OCI-LY7 (cell line): ENCODE measurements around the gene COBL.

Source experiments
- EZH2phosphoT487 ChIP-seq: fragments of 200-600 bp; sonication (generic); IDR thresholded peaks from 2 replicates; pipeline ENCODE4 v1.6.1; 2018; ENCODE audit warnings: low read depth, borderline replicate concordance, mild to moderate bottlenecking, mixed run types, antibody characterized with exemption, low read length, moderate library complexity, mixed read lengths
- TF ChIP-seq, protein P1 (sequence below): fragments of 200-600 bp; sonication (generic); conservative IDR thresholded peaks from 2 replicates; pipeline ENCODE4 v1.5.1; 2014; ENCODE audit warnings: mild to moderate bottlenecking, antibody characterized with exemption, low read length, moderate library complexity, mixed read lengths

DNA sequence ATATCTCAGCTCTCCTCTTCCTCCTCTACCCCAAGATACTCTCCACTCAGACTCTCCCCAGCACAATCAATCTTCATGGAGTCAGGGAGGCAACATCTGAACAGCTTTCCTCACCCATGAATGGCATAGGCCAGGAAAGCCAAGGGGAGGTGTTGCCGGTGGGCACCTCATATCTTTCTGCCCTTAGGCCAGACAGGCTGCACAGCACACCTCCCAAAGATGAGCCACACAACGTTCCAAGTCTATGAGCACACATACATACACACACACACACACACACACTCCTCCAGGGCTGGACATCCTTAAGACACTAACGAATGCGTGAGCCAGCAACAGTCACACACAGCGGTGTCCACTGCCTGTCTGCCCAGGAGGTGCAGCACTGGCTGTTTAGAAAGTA lies 17.7 kb downstream of the COBL start:
- TF ChIP-seq, protein P1, sequence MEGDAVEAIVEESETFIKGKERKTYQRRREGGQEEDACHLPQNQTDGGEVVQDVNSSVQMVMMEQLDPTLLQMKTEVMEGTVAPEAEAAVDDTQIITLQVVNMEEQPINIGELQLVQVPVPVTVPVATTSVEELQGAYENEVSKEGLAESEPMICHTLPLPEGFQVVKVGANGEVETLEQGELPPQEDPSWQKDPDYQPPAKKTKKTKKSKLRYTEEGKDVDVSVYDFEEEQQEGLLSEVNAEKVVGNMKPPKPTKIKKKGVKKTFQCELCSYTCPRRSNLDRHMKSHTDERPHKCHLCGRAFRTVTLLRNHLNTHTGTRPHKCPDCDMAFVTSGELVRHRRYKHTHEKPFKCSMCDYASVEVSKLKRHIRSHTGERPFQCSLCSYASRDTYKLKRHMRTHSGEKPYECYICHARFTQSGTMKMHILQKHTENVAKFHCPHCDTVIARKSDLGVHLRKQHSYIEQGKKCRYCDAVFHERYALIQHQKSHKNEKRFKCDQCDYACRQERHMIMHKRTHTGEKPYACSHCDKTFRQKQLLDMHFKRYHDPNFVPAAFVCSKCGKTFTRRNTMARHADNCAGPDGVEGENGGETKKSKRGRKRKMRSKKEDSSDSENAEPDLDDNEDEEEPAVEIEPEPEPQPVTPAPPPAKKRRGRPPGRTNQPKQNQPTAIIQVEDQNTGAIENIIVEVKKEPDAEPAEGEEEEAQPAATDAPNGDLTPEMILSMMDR, result no peak
- TF ChIP-seq EZH2phosphoT487, result no peak
